AG04449 (cell line): ENCODE measurements around the gene LMTK2.

Experiments used
- CTCF ChIA-PET: fragments of 350-600 bp; formaldehyde crosslinking; extraction: SDS; loops from one replicate; lab custom pipeline; 2021; ENCODE audit warnings: antibody characterized with exemption; lab: Yijun Ruan, JAX
- POLR2A ChIA-PET: fragments of 400-600, 350-600 bp; formaldehyde crosslinking; extraction: SDS; loops from one replicate; lab custom pipeline; 2020; ENCODE audit warnings: antibody characterized with exemption, inconsistent platforms; lab: Yijun Ruan, JAX
- DNase-seq: peaks from one replicate; pipeline ENCODE4 v3.0.0-alpha.2; 2010; ENCODE audit warnings: low read depth, low spot score
- H3K4me3 ChIP-seq: 2 replicates; pipeline ENCODE4 v1.5.1; 2011; ENCODE audit warnings: low read depth, mild to moderate bottlenecking, control low read depth, low read length
- TF ChIP-seq, protein P1 (sequence below): IDR thresholded peaks from one replicate; pipeline ENCODE4 v1.5.1; 2011; ENCODE audit warnings: mild to moderate bottlenecking, moderate library complexity, low read length, control low read depth, inconsistent platforms; ENCODE audit not compliant: insufficient read depth; ENCODE audit errors: missing control alignments

Gene LMTK2

DNA sequence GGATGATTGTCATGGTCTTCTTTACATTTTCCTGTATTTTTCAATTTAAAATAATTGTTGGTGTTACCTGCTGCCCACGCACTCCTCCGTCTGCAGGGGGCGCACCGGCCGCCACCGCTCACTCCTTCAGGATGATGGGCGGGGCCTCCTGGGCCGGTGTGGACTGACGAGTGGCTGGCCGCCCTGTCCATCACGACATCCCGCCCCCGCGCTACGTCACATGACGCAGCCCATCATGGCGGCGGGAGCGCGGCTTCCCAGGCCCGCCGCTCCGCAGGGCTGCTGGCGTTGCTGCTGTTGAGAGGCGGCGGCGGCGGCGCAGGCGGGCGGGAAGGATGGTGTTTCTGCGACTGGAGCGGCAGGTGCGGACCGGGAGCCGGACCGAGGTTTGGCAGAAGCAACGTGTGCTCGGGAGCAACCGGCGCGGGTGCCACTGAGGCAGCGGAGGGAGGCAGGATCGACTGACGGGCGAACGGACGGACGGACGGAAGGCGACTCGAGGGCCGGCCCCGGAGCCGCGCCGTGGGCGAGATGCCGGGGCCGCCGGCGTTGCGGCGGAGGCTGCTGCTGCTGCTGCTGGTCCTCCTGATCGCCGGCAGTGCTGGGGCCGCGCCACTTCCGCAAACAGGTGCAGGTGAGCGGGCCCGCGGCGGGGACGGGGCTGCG, at the start of gene LMTK2:
TSS of gene LMTK2 (plus strand) at position 216 of the 666 bp plus-strand sequence. CDS start at position 532, 316 bp downstream.
- CTCF ChIA-PET = interaction anchor here (0.9 to 7.8 kb wide), 20 partner anchors 8 to 85 kb away, joined by 3 to 170 read pairs (median 5); no protein-coding TSS in a partner anchor
- TF ChIP-seq, protein P1, sequence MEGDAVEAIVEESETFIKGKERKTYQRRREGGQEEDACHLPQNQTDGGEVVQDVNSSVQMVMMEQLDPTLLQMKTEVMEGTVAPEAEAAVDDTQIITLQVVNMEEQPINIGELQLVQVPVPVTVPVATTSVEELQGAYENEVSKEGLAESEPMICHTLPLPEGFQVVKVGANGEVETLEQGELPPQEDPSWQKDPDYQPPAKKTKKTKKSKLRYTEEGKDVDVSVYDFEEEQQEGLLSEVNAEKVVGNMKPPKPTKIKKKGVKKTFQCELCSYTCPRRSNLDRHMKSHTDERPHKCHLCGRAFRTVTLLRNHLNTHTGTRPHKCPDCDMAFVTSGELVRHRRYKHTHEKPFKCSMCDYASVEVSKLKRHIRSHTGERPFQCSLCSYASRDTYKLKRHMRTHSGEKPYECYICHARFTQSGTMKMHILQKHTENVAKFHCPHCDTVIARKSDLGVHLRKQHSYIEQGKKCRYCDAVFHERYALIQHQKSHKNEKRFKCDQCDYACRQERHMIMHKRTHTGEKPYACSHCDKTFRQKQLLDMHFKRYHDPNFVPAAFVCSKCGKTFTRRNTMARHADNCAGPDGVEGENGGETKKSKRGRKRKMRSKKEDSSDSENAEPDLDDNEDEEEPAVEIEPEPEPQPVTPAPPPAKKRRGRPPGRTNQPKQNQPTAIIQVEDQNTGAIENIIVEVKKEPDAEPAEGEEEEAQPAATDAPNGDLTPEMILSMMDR = peak; percentile 95
- peak within 1 kb of the TSS; percentile 84 for H3K4me3 ChIP-seq
- POLR2A ChIA-PET = no interaction called here
- DNase-seq = peak; percentile 36

DNA sequence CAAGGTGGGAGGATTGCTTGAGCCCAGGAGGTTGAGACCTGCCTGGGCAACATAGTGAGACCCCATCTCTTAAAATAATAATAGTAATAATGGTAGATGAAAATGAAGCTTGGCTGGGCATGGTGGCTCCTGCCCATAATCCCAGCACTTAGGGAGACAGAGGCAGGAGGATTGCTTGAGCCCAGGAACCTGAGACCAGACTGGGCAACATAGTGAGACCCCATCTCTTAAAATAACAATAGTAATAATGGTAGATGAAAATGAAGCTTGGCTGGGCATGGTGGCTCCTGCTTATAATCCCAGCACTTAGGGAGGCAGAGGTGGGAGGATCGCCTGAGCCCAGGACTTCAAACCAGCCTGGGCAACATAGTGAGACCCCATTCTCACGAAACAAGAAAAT, 49.5 kb upstream of the LMTK2 start:
- CTCF ChIA-PET = interaction anchor here (1.5 kb wide), 1 partner anchor 110 kb away, joined by 3 read pairs; no protein-coding TSS in a partner anchor
- no peak overlapping the region for H3K4me3 ChIP-seq
- POLR2A ChIA-PET = no interaction called here
- TF ChIP-seq, protein P1 = no peak
- DNase-seq = no peak

DNA sequence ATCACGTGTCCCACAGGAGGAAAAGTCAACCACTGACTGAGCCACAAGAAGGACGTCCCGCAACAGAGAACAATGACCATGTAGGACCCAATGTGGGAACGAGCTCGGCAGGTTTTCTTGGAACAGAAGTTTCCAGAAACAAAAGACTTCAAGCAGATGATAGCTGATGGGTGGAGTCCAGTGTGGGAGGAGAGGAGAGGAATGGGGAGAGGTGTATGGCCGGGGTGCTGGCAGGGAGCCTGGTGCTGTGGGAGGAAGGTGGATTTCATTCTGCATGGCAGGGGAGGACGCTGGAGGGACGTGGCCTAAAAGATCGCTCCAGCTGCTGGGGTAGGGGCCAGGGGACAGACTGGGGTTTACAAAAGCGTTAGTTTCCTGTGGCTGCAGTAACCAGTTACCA, 48.5 kb upstream of the LMTK2 start:
- no peak for DNase-seq
- ChIA-PET POLR2A (no interaction called here), CTCF (interaction anchor here (1.5 kb wide), 1 partner anchor 109 kb away, joined by 3 read pairs; no protein-coding TSS in a partner anchor)
- TF ChIP-seq, protein P1 = no peak
- H3K4me3 ChIP-seq = no peak overlapping the region

DNA sequence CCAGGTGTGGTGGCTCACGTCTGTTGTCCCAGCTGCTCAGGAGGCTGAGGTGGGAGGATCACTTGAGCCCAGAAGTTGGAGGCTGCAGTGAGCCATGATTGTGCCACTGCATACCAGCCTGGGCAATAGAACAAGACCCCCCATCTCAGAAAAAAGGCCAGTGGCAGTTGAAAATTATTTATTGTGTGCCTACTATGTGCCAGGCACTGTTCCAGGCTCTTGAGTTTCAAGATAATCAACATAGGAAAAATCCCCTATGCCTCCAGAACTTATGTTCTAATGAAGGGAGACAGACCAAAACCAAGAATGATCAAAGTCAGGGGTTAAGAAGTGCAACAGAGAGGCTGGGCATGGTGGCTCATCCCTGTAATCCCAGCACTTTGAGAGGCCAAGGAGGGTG, 42.4 kb upstream of the LMTK2 start:
- DNase-seq = no peak
- CTCF ChIA-PET = no interaction called here
- POLR2A ChIA-PET = no interaction called here
- TF ChIP-seq, protein P1 = no peak
- no peak overlapping the region for H3K4me3 ChIP-seq

DNA sequence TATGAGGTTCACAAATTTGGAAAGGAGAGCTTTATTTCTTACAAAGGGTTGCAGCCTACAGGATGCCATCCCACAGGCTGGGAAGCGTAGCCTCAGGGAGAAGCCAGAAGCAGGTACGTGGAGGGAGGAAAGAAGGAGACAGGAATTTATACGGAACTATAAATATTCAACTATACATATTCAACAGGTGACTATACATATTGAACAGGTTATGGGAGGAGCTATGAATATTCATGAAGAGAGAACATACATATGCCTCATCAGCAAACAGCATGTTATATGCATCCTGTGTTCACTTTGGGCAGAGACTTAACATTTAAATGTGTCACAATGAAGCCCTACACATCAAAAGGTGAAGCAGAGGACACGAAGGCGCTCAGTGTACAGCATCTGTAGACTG, 40.5 kb upstream of the LMTK2 start:
- TF ChIP-seq, protein P1 = no peak
- no peak overlapping the region for H3K4me3 ChIP-seq
- DNase-seq = no peak
- ChIA-PET CTCF (interaction anchor here (0.6 kb wide), 1 partner anchor 45 kb away, joined by 3 read pairs; no protein-coding TSS in a partner anchor), POLR2A (no interaction called here)

DNA sequence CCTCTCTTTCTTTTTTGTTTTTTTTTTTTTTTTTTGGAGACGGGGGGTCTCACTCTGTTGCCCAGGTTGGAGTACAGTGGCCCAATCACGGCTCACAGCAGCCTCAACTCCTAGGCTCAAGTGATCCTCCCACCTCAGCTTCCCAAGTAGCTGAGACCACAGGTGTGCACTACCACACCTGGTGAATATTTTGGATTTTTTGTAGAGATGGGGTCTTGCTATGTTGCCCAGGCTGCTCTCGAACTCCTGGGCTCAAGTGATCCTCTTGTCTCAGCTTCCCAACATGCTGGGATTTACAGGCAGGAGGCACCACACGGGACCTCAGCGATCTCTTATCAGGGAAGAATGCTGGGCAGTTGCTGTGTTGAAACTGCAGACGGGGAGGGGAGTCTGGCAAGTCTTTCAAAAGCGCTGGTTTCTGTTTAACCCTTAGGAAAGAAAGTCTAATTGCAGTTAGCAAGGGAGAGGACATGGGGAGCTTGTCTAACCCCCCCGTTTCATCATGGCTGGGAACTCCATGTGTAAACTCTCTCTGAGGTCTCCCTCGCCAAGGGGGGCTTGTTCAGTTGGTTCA, 39.6 kb upstream of the LMTK2 start:
- TF ChIP-seq, protein P1 = no peak
- CTCF ChIA-PET = no interaction called here
- POLR2A ChIA-PET = no interaction called here
- DNase-seq = no peak
- no peak overlapping the region for H3K4me3 ChIP-seq
